NCI-H128 (cell line): Measurements from ENCODE around the gene STK39.

Experiments used
- DNase-seq: peaks from one replicate; lab custom pipeline; 2025; ENCODE audit not compliant: unreplicated experiment; lab: John Stamatoyannopoulos, UW

Gene STK39

DNA sequence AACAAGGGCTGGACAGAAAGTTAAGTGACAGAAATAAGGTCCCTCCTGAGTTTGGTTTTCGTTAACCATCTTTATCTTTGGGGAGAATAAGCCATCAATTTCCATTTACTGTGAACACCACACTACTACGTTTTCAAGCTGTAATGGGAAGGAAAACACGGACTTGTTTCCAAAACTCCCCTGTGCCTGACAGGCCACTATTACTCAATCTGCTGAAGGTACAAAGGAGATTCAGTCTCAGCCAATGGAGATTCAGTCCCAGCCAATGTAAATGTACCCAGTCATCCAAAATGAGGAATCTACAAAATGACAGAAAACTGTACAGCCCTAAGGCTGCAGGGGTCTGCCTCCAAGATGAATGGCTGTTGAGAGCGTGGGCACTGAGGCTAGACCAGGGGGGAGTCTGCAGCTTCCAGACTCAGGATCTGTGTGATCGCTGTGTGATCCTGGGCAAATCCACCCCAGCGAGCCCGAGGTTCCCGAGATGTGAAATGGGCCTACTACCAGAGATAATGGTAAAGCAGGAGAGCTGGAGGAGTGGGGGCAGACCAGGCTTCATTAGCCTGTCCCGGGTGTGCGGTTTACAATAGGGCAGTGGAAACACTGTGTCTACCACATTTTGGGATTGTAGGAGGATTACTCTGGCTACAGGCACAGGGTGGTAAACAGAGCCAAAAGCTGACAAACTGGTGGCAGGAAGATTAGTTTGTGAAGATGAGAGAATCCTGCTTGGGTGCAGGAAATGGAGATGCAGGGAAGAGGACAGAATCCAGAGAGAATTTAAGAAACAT is 284.8 kb downstream of the STK39 start:
- DNase-seq, result no peak

DNA sequence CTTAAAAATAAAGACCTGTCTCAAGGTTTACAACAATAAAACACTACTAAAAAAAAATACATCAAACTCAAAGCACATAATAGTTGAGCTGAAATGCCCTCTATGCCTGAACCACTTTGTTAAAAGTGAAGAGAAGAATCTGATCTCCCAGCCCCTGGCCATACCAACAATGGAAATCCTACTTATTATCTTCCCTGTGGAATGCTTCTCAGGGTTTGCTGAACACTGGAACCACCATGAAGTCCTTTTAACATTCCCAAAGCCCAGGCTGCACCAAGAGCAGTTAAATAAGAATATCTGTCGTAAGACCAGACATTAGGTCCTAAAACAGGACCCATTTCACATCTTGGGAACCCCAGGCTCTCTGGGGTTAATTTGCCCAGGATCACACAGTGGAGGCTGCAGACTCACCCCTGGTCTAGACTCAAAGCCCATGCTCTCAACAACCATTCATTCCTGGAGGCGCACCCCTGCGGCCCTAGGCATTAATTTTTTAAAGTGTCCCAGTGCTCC is 285.8 kb downstream of the STK39 start:
- DNase-seq, result no peak

DNA sequence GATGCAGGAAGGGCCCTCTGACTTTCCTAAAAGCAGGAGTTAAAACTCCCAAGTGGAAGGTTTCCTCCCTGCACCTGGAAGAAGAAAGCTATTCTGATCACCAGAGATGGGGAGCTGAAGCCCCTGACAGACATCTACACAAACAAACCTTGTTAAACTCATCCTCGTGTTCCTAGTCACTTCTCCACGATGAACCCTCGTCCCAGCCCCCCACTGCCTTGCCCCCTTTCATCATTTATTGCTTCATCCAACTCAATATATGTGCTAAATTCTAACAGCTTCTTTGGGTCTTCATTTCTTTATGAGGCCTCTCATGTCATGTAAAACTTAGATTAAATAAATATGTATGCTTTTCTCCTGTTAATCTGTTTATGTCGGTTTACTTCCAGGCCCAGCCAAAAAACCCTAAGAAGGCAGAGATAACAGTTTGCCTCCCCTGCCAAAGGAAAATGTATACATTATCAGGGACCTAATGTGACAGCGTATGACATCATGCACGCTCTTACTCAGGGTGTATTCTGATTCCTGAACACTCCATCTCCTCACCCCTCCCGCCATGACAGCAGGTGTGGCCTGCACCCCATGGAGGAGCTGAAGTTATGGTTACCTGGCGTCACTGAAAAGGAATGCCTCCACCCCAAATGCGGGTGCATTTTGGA is 287.2 kb downstream of the STK39 start:
- DNase-seq, result no peak

DNA sequence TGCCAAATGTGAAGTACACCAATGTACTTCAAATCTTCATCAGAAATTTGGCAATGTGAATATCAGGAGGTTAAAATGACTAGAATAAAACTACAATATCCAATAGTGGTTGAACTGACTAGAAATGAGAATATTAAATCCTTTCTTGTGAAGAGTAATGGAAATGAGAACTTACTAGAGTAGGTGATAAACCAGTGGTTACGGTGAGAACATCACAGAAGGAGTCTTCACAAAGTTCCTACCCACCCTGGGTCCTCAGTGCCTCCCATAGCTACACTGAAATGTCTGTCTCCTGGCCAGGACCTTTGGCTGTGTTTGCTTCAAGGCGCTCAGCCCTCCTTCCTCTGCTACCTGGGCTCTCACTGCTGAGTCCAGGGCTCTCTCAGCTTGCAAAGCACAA is 289.7 kb downstream of the STK39 start:
- DNase-seq, result no peak

DNA sequence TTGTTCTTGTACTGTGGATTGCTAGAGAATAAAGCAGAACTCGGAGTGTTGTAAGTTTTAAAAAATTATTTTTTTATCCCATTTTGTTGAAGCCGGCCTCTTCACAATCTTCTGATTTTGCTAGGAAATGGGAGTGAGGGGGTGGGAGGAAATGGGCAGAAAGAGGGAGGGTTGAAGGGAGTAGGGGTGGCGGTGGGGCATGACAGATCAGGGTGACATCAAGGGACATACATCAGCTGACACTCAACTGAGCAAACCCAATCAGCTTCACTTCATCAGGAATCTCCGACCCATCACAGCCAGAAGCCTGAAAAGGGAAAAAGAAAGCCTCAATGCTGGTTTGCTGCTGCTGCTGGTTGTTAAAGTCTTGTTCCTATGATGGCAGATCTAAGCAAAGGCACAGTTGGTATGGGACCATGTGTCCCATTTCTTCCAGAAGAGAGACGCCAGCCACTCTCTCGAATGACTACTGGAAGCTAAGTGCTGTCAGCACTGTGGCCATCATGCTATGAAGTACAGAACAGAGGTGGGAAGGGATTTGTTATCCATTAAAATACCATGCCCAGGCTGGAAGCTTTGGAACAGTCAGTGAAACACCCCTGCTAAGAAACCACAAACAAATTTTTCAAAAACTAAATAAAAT is 292.0 kb downstream of the STK39 start:
- no peak for DNase-seq

DNA sequence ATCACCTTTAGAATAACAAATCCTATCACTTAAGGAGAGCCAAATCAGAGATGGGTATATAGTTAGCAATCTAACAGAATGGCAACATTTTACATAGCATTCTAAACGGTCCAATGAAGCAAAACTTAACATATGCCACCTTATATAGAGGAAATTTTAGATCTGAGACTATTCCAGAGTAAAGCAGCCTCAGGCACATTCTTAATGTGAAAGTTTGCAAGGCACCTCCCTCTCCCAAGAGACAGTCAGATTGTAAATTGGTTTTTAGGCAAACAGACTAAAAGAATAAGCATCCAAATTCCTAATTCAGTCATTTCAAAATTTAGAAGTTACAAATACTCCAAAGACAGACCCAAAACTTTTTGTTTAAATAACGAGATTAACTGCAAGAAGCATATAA is 292.9 kb downstream of the STK39 start:
- no peak for DNase-seq

DNA sequence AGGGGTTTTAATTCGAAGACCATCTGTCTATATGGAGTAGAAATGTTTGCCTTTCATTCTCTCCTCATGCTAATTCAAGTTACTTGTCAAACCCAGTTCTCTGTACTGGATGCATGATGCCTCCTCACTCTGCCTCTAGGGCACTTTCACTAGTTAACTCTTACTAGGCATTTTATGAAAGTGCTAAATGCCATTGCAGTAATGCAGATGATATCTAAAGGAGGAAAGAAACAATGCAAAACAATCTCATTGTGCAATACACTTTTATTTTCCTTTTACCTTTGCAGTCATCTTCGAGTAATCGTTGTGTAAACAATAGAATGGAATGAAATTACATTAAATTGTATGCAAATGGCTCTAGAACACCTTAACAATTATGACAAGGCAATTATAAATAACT is 293.6 kb downstream of the STK39 start:
- DNase-seq, result no peak

DNA sequence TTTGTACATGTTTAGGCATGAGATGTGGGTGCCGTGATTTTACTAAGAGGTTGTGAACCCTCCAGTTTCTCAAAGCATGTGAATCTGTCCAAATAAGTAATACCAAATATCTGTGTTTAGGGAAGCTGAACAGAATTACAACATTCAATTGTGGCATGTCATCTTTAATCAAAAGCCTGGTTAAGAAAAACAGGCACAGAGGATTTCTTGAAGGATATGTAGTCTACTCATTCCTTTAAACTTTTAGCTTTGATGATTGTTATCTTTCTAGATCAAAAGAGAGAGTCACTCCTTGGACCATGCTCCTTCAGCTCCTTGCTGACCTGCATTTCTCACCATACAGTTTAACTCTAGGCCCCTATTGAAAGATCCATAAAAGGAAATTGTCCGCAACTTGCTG is 296.8 kb downstream of the STK39 start:
- DNase-seq, result no peak

DNA sequence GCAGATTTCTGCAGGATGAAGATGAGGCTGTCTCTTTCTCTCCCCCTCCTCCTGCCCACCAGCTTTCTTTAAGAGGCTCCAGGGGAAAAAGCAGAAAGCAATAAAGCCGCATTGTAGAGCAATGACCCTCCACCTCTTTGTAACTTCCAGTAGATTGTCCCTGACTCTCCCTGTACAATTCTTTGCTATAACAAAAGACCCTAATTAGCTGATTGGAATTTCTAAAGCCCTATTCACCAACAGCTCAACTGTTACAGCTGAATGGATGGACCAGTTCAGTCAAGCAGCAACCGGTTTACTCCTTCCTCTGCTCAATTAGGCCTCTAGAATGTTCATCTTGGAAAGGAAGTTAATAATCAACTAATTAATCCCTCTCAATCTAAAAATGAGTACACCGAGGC is 301.0 kb downstream of the STK39 start:
- no peak for DNase-seq

DNA sequence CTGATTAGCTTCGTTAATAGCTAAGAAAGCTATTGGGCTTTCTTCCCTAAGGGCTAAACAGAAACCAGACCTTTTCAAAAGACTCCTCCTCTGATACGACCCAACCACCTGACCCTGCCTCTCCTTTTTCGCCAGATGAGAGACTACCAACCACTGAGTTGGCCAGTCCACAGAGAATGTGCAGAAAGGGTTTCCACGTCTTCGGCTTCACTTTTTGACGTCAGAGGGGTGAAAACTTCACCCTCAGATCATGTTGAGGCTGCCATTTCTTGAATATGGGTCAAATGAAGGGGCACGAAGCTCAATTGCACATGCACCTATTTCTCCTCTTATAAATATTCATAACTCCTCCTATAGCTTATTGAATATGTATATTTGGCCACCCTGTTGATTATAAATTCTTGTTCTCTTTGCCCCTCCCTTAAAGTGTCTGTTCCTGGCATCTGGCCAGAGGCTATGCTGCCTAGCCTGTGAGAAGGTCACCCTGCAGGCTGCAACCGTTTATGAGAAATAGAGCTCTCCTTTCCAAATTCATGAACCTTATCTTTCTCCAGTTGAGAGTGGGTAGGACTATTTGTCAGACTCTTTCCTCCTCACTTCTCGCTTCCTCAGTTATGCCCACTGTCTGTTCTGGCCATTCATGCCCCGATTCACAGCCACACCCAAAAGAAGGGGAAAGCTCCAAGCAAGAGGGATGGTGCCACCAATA is 301.6 kb downstream of the STK39 start:
- DNase-seq, result no peak

DNA sequence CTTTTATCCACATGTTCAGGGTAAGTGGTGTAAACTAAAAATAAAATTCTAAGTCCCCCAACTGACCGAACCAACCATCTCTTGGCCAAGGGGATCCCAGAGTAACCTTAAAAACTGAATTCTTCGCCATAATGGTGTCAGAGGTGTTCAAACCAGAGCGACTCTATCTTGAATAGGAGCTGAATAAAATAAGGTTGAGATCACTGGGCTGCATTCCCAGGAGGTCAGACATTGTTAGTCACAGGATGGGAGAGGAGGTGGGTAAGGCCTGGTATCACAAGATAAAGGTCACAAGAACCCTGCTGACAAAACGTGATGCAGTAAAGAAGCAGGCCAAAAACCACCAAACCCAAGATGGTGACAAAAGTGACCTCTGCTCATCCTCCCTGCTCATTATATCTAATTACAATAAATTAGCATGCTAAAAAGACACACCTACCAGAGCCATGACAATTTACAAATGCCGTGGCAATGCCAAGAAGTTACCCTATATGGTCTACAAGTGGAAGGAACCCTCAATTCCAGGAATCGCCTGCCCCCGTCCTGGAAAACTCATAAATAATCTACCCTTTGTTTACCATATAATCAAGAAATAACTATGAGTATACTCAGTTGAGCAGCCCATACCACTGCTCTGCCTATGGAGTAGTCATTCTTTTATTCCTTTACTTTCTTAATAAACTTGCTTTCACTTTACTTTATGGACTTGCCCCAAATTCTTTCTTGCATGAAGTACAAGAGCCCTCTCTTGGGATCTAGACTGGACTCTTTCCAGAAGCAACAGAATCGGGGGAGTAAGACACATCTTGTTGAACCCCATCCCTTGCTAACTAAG is 302.4 kb downstream of the STK39 start:
- DNase-seq, result no peak

DNA sequence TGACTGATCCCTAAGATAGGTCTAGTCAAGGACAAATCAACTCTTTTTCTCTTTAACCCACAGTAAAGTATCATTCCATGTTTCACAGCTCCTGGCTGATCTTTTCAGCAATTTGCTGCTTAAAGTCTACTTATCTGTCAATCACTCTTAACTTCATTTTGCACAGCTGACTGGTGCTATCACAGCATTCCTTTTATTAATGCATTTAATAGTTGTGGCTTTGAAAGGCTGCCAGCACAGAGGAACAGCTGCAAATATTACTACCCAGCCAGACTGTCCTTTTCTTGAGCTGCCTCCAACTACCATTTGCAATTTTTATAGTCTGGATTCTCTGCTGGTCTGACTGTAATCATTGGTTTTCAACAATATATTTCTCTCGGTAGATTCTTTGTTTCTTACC is 303.5 kb downstream of the STK39 start:
- DNase-seq, result no peak

DNA sequence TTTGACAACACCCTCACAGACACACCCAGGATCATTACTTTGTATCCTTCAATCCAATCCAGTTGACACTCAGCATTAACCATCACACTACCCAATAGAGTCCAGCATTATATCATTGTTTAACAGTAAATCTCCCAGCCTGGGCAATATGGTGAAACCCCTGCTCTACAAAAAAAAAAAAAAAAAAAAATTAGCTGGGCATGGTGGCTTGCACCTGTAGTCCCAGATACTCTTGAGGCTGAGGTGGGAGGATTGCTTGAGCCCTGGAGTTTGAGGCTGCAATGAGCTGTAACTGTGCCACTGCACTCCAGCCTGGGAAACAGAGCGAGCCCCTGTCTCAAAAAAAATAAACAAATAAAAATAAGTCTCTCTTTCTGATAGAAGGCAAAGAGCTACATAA is 304.0 kb downstream of the STK39 start:
- no peak for DNase-seq

DNA sequence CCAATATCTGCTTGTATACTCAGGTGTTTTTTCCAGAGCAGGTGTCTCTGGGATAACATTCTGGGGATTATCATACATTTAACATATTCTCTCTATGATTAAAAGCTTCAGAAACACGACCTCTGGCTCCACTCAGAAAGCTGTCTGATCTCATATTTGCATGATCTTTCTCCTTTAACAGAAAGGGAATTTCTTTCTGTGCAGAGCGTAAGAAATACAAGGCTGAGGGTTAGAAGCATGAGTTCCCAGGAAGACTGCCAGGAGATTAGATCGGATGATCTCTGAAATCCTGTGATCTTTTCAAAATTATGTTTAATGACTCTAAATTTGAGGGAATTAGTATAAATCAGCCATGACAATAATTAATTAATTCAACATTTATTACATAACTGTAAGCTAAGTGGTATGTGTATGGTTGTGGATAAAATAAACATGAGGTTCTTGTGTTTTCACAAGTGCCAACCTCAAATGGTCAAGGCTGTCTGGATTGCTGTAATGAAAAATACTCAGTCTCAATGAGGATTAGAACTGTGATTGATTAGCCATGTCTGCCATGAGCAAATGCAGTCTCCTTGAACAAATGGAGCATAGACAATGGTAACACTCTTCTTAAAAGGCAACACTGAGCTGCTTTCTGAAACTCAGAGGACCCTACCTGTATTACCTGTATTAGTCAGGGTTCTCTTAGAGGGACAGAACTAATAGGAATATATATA is 304.9 kb downstream of the STK39 start:
- no peak for DNase-seq

DNA sequence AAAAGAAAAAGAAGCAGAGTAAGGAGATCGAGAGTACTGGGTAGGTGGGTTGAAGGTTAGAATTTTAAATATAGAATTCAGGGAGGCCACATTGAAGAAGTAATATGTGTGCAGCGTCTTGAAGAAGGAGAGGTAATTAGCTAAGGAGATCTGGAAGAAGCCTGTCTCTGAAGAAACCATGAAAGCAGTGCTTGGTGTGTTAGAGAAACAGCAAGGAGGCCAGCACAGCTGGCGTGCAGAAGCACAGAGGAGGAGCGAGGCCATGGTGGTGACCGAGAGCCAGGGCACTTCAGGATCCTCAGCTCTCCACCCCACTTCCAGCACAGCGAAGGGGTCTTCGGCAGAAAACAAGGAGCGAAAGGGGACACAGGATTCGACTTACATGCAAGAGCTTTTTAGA is 305.8 kb downstream of the STK39 start:
- DNase-seq, result no peak

DNA sequence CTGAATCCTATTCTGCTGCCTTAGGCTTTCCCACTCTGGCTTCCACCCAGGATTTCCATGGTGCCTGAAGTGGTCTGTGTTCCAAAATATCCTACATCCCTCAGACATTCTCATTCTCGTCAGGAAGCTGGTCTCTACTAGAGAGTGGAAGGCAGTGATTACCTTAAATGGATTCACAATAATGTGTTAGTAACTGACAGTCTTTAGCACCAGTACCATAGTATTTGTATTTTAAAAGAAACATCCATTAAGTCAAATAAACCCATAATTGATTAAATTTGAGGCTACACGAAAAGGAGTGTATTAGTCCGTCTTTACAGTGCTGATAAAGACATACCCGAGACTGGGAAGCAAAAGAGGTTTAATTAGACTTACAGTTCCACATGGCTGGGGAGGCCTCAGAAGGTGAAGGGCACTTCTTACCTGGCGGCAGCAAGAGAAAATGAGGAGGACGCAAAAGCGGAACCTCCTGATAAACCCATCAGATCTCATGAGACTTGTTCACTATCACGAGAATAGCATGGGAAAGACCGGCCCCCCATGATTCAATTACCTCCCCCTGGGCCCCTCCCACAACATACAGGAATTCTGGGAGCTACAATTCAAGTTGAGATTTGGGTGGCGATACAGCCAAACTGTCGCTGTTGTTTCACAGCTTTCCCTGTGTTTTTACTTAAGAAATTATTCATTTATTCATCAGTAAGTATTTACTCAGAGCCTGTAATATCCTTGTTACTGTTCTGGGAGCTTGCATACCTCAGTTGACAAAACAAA is 306.5 kb downstream of the STK39 start:
- no peak for DNase-seq

DNA sequence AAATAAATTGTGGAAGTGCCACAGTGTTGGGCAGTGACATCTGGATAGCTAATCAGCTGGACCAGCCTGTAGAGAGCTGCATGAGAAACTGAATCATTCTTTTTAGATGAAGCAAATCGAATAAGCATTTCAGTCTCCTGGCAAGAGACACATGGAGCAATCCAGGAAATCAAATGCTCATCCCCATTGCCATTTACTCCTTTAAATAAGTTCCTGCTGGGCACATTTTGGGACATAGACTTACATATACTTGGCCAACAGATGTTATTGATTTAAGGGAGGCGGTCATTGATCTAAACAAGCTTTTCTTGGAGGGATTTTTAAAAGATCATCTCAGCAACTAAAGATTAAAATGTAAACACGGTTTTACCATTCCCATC is 307.1 kb downstream of the STK39 start:
- no peak for DNase-seq

DNA sequence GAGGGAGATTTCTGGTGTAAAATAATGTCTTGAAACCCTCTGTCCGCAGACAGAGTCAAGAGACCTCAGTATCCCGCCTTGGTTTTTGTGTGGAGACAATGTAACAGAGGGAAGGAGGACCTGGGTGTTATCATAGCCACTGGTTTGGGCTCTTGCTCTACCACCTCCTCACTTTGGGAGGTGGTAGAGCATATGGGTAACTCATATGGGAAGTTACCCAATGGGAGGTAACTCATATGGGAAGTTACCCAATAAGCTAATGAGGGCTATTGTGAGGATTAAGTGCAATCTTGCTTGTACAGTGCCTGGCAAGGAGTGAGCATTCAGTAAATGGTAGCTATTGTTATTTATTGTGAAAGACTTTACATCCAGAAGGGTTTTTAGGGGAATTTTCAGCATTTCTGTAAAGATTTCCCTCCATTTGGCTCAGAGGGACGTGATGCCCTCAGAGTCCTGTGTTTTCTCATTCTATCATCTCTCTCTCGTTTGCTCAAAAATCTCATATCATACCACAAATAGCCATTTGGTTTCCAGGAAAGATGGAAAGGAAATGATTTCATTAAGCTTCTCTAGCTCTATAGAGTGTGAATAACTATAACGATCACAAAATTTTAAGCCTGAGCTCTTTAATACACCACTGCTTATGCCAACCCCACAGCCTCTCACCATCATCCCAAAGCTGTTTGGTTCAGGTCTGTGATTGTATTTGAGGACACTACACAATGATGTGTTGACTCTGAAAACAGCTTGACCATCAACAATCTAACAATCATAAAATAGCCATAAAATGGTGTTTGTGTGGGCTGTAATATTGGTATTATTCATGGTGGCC is 307.7 kb downstream of the STK39 start:
- no peak for DNase-seq
